ENCODE data around the gene SCARF2.

DNA sequence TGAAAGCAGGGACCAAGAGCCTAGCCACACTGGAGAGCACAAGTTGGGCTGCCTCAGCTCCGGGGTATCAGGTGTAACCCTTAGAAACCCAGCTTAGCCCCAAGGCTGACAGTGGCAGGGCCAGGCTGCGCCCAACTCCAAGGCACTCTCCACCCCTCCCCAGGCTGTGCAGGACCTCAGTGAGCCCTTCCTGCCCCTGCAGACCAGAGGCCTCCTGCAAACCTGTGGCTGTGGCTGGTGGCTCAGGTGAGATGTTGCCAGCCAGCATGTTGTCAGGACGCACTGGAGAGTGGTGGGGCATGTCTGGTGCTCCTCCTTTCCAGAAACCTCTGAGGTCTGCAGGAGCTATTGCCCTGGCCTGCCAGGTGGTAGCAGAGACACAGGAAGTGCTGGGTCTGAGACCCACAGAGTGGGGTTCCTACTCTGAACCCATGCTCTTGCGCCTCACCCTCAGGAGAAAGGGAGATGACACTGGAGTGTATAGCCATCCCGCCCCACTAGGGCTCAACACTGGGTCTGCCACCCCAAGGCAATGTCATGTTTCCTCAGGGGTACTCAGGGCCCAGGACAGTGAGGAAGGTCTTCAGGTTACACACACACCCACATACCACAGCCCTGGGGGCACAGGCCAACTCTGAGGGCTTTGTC is 2.4 kb upstream of the SCARF2 start:
- TF ChIP-seq, protein P1, sequence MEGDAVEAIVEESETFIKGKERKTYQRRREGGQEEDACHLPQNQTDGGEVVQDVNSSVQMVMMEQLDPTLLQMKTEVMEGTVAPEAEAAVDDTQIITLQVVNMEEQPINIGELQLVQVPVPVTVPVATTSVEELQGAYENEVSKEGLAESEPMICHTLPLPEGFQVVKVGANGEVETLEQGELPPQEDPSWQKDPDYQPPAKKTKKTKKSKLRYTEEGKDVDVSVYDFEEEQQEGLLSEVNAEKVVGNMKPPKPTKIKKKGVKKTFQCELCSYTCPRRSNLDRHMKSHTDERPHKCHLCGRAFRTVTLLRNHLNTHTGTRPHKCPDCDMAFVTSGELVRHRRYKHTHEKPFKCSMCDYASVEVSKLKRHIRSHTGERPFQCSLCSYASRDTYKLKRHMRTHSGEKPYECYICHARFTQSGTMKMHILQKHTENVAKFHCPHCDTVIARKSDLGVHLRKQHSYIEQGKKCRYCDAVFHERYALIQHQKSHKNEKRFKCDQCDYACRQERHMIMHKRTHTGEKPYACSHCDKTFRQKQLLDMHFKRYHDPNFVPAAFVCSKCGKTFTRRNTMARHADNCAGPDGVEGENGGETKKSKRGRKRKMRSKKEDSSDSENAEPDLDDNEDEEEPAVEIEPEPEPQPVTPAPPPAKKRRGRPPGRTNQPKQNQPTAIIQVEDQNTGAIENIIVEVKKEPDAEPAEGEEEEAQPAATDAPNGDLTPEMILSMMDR (IDR thresholded peaks at IDR 0.05) = no peak
- no peak for TF ChIP-seq EZH2 (IDR thresholded peaks at IDR 0.05; ENCODE audit: borderline replicate concordance, insufficient read depth, low read depth, low read length, poor library complexity, severe bottlenecking)

Data from B cell (primary cell).